ENCODE data around the gene TTLL7.

TTLL7 gene

DNA sequence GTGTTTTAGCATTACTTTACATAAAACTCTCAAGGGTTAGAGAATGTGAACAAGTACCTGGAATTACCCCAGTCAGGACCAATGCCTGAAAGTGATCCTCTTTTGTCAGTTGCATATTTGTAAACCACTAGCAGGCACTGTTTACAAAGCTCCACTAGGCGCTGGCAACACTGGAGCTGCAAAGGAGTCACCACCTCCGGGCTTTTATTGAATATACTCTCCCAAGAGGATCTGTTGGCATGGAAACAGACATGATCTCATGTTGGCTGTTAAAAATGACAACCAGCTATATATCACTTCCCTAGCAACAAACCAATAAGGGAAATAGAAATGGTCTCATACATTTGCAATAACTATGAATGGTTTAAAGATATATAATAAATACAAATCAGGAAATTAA is 116.0 kb downstream of the TTLL7 start:
- TF ChIP-seq Cebpa-rat (IDR thresholded peaks at IDR 0.05), result no peak
- Histone ChIP-seq H3K9me3 (replicated peaks in 1 of 11) (no peaks in the 10 kb centered on the region), H3K4me1 (no peaks in the 10 kb centered on the region), H3K36me3 (no peaks in the 10 kb centered on the region), H4K20me1 (no peaks in the 10 kb centered on the region), H3K27ac (no peak overlapping the region), H3K9ac (no peak overlapping the region), H3K4me3 (no peak overlapping the region), H3K27me3 (no peaks in the 10 kb centered on the region), H3K4me2 (no peak overlapping the region)

DNA sequence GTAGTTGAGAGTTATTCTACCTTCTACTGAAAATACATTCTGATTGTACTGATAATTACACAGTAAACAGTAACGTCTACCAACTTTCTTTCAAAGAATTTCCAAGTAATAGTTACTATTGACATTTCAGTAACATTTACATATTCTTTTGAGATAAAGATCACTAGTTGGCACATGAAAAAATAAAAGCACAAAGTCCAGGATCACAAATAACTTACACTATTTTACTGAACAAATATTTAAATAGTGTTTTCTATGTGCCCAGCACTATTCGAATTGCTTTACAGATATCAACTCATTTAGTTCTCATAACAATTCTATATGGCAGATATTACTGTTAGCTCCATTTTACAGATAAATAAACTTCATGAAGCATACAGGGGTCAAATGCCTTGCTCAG is 126.4 kb downstream of the TTLL7 start:
- no peaks in the 10 kb centered on the region for H3K36me3 ChIP-seq
- H3K4me2 ChIP-seq, result no peak overlapping the region
- H3K9ac ChIP-seq, result no peak overlapping the region
- TF ChIP-seq Cebpa-rat (IDR thresholded peaks at IDR 0.05), result no peak
- H3K9me3 ChIP-seq (replicated peaks in 1 of 11), result no peaks in the 10 kb centered on the region
- no peaks in the 10 kb centered on the region for H4K20me1 ChIP-seq
- no peaks in the 10 kb centered on the region for H3K27me3 ChIP-seq
- H3K27ac ChIP-seq, result no peak overlapping the region
- no peaks in the 10 kb centered on the region for H3K4me1 ChIP-seq
- H3K4me3 ChIP-seq, result no peak overlapping the region

DNA sequence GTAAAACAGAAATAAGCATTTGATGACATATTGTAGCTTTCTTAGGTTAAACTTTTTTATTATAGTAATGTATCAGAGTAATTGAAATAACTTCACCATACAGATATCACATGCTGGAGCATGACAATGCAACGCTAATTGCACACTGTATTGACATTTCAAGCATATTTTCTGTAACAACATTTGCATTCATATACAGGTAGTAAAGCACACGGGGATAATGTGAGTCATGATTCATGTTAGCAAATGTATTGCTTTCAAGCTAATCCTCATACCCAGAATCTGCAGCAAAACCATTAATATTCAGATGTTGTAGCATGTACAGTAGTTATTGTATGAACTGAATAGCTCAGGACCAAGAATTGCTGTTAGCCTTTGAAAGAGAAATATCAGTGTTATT is 133.9 kb downstream of the TTLL7 start:
- H3K27ac ChIP-seq, result no peak overlapping the region
- no peaks in the 10 kb centered on the region for H3K36me3 ChIP-seq
- no peak for TF ChIP-seq Cebpa-rat (IDR thresholded peaks at IDR 0.05)
- peaks cover 0 to 9% (median 7%) of the 10 kb centered on the region in 11 experiments; a peak in 13 of 22 replicates for H3K9me3 ChIP-seq (replicated peaks in 1 of 11)
- H3K4me1 ChIP-seq, result no peaks in the 10 kb centered on the region
- H4K20me1 ChIP-seq, result no peaks in the 10 kb centered on the region
- no peaks in the 10 kb centered on the region for H3K27me3 ChIP-seq
- H3K4me2 ChIP-seq, result no peak overlapping the region
- H3K4me3 ChIP-seq, result no peak overlapping the region
- no peak overlapping the region for H3K9ac ChIP-seq

DNA sequence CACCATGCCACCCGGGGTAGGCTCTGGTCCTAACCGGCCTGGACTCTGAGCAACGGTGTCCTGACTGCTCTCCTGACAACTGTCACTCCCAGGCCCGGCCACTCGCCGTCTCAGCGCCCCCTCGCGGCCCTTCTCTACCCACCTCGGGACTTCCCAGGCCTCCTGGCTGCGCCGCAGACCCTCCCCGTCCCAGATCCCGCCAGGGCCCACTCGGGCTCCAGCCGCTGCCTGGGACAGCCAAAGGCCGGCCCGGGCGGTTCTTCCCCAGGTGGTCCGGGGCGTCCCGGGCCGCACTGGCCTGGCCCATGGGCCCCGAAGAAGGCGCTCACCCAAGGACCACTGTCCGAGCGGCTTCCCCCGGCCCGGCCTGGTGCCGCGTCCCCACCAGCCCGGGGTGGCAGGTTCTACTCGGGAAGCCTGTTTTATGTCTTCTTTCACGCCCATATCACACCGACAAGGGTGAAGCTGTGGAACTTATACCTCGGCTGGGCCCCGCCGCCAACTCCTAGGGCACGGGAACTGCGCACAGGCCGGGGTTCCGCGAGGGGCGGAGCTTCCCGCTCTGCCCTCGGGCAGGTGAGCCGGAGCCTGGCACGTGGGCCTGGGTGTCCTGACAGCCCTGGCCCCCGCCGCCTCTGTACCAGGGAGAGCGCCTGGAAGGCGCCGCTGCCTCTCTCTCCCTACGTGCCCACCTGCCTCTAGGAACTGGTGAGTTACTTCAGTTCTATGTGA is 138.3 kb downstream of the TTLL7 start:
- H3K9ac ChIP-seq, result no peak overlapping the region
- no peak overlapping the region for H3K4me3 ChIP-seq
- H3K4me2 ChIP-seq, result no peak overlapping the region
- H4K20me1 ChIP-seq, result no peaks in the 10 kb centered on the region
- no peaks in the 10 kb centered on the region for H3K36me3 ChIP-seq
- no peak for TF ChIP-seq Cebpa-rat (IDR thresholded peaks at IDR 0.05)
- H3K9me3 ChIP-seq (replicated peaks in 1 of 11), result peaks cover 0 to 9% (median 7%) of the 10 kb centered on the region in 11 experiments; a peak in 13 of 22 replicates
- H3K27me3 ChIP-seq, result no peaks in the 10 kb centered on the region
- H3K4me1 ChIP-seq, result no peaks in the 10 kb centered on the region
- no peak overlapping the region for H3K27ac ChIP-seq

DNA sequence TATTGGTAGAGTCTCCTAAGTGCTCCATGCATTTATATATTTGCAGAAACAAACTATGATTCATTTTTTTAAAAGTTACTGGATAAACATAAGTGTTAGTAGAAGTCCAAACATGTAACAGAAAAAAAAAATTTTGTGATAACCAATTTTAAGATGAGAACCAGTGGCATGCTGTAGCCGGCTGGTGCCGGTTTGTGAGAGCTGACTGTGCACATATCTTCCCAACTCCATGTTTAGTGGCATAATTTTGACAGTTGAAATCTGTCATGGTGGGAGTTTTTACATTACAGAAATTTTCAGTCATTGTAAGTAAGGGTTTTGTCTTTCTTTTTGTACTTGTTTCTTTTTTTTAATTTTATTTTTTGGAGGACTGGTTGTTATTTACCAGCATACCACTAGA is 141.2 kb downstream of the TTLL7 start:
- no peaks in the 10 kb centered on the region for H3K27me3 ChIP-seq
- no peaks in the 10 kb centered on the region for H3K4me1 ChIP-seq
- no peak overlapping the region for H3K9ac ChIP-seq
- no peaks in the 10 kb centered on the region for H4K20me1 ChIP-seq
- TF ChIP-seq Cebpa-rat (IDR thresholded peaks at IDR 0.05), result no peak
- H3K36me3 ChIP-seq, result no peaks in the 10 kb centered on the region
- peaks cover 0 to 9% (median 7%) of the 10 kb centered on the region in 11 experiments; a peak in 13 of 22 replicates for H3K9me3 ChIP-seq (replicated peaks in 1 of 11)
- no peak overlapping the region for H3K27ac ChIP-seq
- no peak overlapping the region for H3K4me2 ChIP-seq
- H3K4me3 ChIP-seq, result no peak overlapping the region

DNA sequence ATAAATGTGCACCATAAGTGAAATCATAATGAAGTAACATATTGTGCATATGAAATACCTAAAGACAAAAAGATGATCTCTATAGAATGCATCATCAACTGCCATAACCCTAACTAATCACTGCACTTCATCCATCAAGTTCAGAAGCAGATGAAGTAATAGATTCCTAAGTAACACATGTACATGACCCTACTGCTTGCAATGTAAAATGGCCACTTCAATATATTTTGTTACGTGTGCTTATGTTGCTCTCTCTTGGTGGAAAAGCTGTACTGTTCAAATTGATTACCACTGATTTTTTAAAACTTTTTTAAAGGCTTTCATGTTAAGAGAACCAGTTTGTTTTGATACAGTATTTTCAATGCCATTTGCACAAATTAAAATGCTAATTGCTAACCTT is 141.8 kb downstream of the TTLL7 start:
- H3K4me3 ChIP-seq, result no peak overlapping the region
- H3K4me1 ChIP-seq, result no peaks in the 10 kb centered on the region
- H4K20me1 ChIP-seq, result no peaks in the 10 kb centered on the region
- no peak overlapping the region for H3K27ac ChIP-seq
- TF ChIP-seq Cebpa-rat (IDR thresholded peaks at IDR 0.05), result no peak
- H3K9ac ChIP-seq, result no peak overlapping the region
- no peak overlapping the region for H3K4me2 ChIP-seq
- no peaks in the 10 kb centered on the region for H3K36me3 ChIP-seq
- peaks cover 0 to 9% (median 7%) of the 10 kb centered on the region in 11 experiments; a peak in 13 of 22 replicates for H3K9me3 ChIP-seq (replicated peaks in 1 of 11)
- no peaks in the 10 kb centered on the region for H3K27me3 ChIP-seq

DNA sequence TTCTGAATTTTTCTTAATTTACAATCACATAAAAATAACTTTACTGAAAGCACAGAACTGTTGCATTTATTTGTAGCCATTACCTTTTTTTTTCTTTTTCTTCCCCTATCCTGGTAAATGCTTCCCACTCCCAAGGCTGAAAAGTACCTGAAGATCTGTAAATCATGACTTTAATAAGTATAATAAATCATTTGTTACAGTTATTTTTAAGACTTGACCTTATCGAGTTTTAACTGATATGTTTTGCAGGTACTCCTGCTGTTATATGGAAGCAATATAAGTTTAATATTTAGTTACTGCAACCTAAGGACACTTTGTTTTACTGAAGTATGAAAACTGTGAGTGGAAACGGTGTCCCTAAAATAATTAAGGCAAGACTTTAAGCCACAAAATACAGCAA is 142.6 kb downstream of the TTLL7 start:
- Histone ChIP-seq H3K9ac (no peak overlapping the region), H3K4me2 (no peak overlapping the region), H3K36me3 (no peaks in the 10 kb centered on the region), H3K27ac (no peak overlapping the region), H4K20me1 (no peaks in the 10 kb centered on the region), H3K9me3 (replicated peaks in 1 of 11) (peaks cover 0 to 9% (median 7%) of the 10 kb centered on the region in 11 experiments; a peak in 13 of 22 replicates), H3K4me1 (no peaks in the 10 kb centered on the region), H3K27me3 (no peaks in the 10 kb centered on the region), H3K4me3 (no peak overlapping the region)
- TF ChIP-seq Cebpa-rat (IDR thresholded peaks at IDR 0.05), result no peak

DNA sequence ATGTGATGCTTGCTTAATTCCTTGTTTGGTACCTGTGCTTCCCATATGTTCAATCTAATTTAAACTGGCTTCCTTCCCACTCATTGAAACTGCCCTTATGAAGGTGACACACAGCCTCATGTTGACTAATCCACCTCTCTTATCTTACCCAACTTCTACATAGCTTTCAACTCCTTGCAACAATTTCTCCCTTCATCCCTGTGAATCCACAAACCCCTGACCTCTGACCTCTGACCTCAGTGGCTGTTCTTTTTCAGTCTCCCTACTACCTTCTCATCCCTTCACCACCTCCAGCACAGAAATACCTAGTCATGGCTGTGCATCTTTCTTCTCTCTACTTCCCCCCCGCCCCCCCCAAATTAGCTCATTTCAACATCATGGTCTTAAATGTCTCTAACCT is 144.5 kb downstream of the TTLL7 start:
- no peak overlapping the region for H3K27ac ChIP-seq
- H3K4me3 ChIP-seq, result no peak overlapping the region
- no peaks in the 10 kb centered on the region for H3K36me3 ChIP-seq
- no peaks in the 10 kb centered on the region for H4K20me1 ChIP-seq
- H3K27me3 ChIP-seq, result no peaks in the 10 kb centered on the region
- H3K4me1 ChIP-seq, result no peaks in the 10 kb centered on the region
- no peak overlapping the region for H3K4me2 ChIP-seq
- no peaks in the 10 kb centered on the region for H3K9me3 ChIP-seq (replicated peaks in 1 of 11)
- H3K9ac ChIP-seq, result no peak overlapping the region
- TF ChIP-seq Cebpa-rat (IDR thresholded peaks at IDR 0.05), result no peak

DNA sequence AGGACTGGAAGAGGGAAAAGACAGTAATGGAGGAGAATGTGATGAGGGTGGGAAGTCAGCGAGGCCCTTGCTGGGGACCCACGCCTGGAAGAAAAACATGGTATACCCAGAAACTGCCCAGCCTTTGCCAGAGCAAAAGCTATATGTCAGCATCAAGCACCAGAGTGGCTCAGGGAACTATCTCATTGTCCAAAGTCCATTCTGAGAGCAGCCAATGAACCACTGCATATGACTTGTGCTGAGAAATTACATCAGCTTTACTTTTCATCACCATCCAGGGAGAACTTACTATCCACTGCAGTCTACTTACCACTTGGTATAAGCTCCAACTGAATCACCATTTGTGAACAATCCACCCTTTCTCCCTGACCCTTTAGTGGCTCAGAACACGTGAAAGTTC is 148.1 kb downstream of the TTLL7 start:
- Histone ChIP-seq H3K27ac (no peak overlapping the region), H3K9me3 (replicated peaks in 1 of 11) (no peaks in the 10 kb centered on the region), H3K9ac (no peak overlapping the region), H3K4me2 (no peak overlapping the region), H3K4me1 (0 out of 20 replicates have a peak, but pooled peaks cover 0 to under 1% (median 0%) of the 10 kb centered on the region in 10 experiments), H4K20me1 (no peaks in the 10 kb centered on the region), H3K36me3 (no peaks in the 10 kb centered on the region), H3K4me3 (no peak overlapping the region), H3K27me3 (no peaks in the 10 kb centered on the region)
- no peak for TF ChIP-seq Cebpa-rat (IDR thresholded peaks at IDR 0.05)

Data from BLaER1 treated with 17β-estradiol and CSF1 and Interleukin-3, amounts not matched to agents 10 nM and 100 nM (cell line).